ENCODE data around the gene CLK3.
A peak's percentile ranks its signal among the peaks of the same experiment; 100 is the strongest.

Gene CLK3

GRCh38 chr15:74643665-74644204, 28.1 kb downstream of the CLK3 start (continued):
- TF ChIP-seq OSR2 (tag by site-specific recombination; IDR thresholded peaks at IDR 0.05) (peak; percentile 63; the same call in 1 of the 2 replicates), ZNF629 (tag by site-specific recombination; IDR thresholded peaks at IDR 0.05) (0 out of 2 replicates have a peak, but pooled peaks have one; percentile 11), ZNF24 (tag by site-specific recombination; IDR thresholded peaks at IDR 0.05) (no peak), ZNF501 (tag by site-specific recombination; IDR thresholded peaks at IDR 0.05) (no peak), KLF8 (tag by site-specific recombination; IDR thresholded peaks at IDR 0.05) (no peak)

- Histone ChIP-seq H3K36me3 (ENCODE audit: control insufficient read depth in 2 of 2, insufficient read depth in 1 of 2, low read length in 2 of 2) (peaks cover 4 to 25% of the 10 kb centered on the region in 2 experiments; a peak in 2 of 3 replicates), H3K4me3 (ENCODE audit: low read depth, low read length) (no peak overlapping the region), H3K4me1 (ENCODE audit: control insufficient read depth, insufficient read depth, low read length) (peaks cover 24% of the 10 kb centered on the region), H3K27ac (ENCODE audit: extremely low read depth, low read depth, low read length) (no peak overlapping the region), H3K9me3 (ENCODE audit: control insufficient read depth, insufficient read depth, low read depth, low read length) (no peaks in the 10 kb centered on the region)
- POLR2A ChIA-PET: no interaction called here
- CTCF ChIA-PET: interaction anchor here (0.6 to 16.2 kb wide), 3 partner anchors 12 to 154 kb away, joined by 5 to 200 read pairs (median 50); no protein-coding TSS in a partner anchor
- TF ChIP-seq ZNF510 (tag by site-specific recombination; IDR thresholded peaks at IDR 0.05; ENCODE audit: insufficient replicate concordance) (no peak), SCRT2 (tag by site-specific recombination; IDR thresholded peaks at IDR 0.05) (peak; percentile 42; the same call in 1 of the 2 replicates), ZNF214 (tag by site-specific recombination; IDR thresholded peaks at IDR 0.05; ENCODE audit: borderline replicate concordance) (no peak)
These were observed 30.8 kb downstream of the CLK3 start for GRCh38 chr15:74646480-74646879.

- TF ChIP-seq, protein P1, sequence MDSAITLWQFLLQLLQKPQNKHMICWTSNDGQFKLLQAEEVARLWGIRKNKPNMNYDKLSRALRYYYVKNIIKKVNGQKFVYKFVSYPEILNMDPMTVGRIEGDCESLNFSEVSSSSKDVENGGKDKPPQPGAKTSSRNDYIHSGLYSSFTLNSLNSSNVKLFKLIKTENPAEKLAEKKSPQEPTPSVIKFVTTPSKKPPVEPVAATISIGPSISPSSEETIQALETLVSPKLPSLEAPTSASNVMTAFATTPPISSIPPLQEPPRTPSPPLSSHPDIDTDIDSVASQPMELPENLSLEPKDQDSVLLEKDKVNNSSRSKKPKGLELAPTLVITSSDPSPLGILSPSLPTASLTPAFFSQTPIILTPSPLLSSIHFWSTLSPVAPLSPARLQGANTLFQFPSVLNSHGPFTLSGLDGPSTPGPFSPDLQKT (IDR thresholded peaks at IDR 0.05; ENCODE audit: borderline replicate concordance, low read depth, low read length): no peak
- no peak for TF ChIP-seq ZNF76 (tag by site-specific recombination; IDR thresholded peaks at IDR 0.05; ENCODE audit: borderline replicate concordance, low read depth)
- TF ChIP-seq ZNF624 (tag by site-specific recombination; IDR thresholded peaks at IDR 0.05): no peak
- TF ChIP-seq ZNF423 (tag by site-specific recombination; IDR thresholded peaks at IDR 0.05): no peak
- TF ChIP-seq ZNF747 (tag by site-specific recombination; IDR thresholded peaks at IDR 0.05): no peak
- TF ChIP-seq ZNF510 (tag by site-specific recombination; IDR thresholded peaks at IDR 0.05; ENCODE audit: insufficient replicate concordance): no peak
- no peak for TF ChIP-seq EGR2 (tag by site-specific recombination; IDR thresholded peaks at IDR 0.05; ENCODE audit: low read depth)
- no peak for TF ChIP-seq ZXDB (tag by site-specific recombination; IDR thresholded peaks at IDR 0.05)
- Histone ChIP-seq H3K36me3 (ENCODE audit: control insufficient read depth in 2 of 2, insufficient read depth in 1 of 2, low read length in 2 of 2) (peaks cover 4 to 32% of the 10 kb centered on the region in 2 experiments; a peak in 2 of 3 replicates), H3K4me3 (ENCODE audit: low read depth, low read length) (no peak overlapping the region), H3K9me3 (ENCODE audit: control insufficient read depth, insufficient read depth, low read depth, low read length) (no peaks in the 10 kb centered on the region), H3K27ac (ENCODE audit: extremely low read depth, low read depth, low read length) (no peak overlapping the region), H3K4me1 (ENCODE audit: control insufficient read depth, insufficient read depth, low read length) (peaks cover 9% of the 10 kb centered on the region)
- POLR2A ChIA-PET: interaction anchor here (0.6 to 0.7 kb wide), 2 partner anchors 67 to 112 kb away, joined by 3 read pairs; no protein-coding TSS in a partner anchor
- CTCF ChIA-PET: interaction anchor here (5.5 to 16.2 kb wide), 2 partner anchors 14 to 121 kb away, joined by 50 to 200 read pairs; no protein-coding TSS in a partner anchor
These were observed 32.6 kb downstream of the CLK3 start for GRCh38 chr15:74648051-74648842.

- POLR2A ChIA-PET: no interaction called here
- Histone ChIP-seq H3K9me3 (ENCODE audit: control insufficient read depth, insufficient read depth, low read depth, low read length) (no peaks in the 10 kb centered on the region), H3K36me3 (ENCODE audit: control insufficient read depth in 2 of 2, insufficient read depth in 1 of 2, low read length in 2 of 2) (peaks cover 4 to 40% of the 10 kb centered on the region in 2 experiments; a peak in 2 of 3 replicates), H3K4me1 (ENCODE audit: control insufficient read depth, insufficient read depth, low read length) (peaks cover 16% of the 10 kb centered on the region), H3K4me3 (ENCODE audit: low read depth, low read length) (no peak overlapping the region), H3K27ac (ENCODE audit: extremely low read depth, low read depth, low read length) (no peak overlapping the region)
- TF ChIP-seq ZNF175 (tag by site-specific recombination; IDR thresholded peaks at IDR 0.05) (no peak), ZNF548 (tag by site-specific recombination; IDR thresholded peaks at IDR 0.05) (no peak), ZNF571 (tag by site-specific recombination; IDR thresholded peaks at IDR 0.05) (no peak)
- CTCF ChIA-PET: interaction anchor here (0.8 to 16.2 kb wide), 6 partner anchors 17 to 148 kb away, joined by 3 to 200 read pairs (median 4); no protein-coding TSS in a partner anchor
These were observed 35.7 kb downstream of the CLK3 start for GRCh38 chr15:74651242-74651741.

Measured in HEK293 (cell line).